ENCODE measurements around the gene APOL2. TPM values are rescaled to one million over a fixed set of nuclear protein-coding genes. Genes with fewer than 3 reads are reported as not detected.
A peak's percentile ranks its signal among the peaks of the same experiment; 100 is the strongest.
"Not testable (repeated sequence)": the region's sequence is repeated elsewhere in the genome, so short reads cannot be mapped to it uniquely, and the experiment has no call there.

The APOL2 gene
- total and polyA plus RNA-seq, 8 donors, result 29.0 to 63.0 (median 35.0) TPM

DNA sequence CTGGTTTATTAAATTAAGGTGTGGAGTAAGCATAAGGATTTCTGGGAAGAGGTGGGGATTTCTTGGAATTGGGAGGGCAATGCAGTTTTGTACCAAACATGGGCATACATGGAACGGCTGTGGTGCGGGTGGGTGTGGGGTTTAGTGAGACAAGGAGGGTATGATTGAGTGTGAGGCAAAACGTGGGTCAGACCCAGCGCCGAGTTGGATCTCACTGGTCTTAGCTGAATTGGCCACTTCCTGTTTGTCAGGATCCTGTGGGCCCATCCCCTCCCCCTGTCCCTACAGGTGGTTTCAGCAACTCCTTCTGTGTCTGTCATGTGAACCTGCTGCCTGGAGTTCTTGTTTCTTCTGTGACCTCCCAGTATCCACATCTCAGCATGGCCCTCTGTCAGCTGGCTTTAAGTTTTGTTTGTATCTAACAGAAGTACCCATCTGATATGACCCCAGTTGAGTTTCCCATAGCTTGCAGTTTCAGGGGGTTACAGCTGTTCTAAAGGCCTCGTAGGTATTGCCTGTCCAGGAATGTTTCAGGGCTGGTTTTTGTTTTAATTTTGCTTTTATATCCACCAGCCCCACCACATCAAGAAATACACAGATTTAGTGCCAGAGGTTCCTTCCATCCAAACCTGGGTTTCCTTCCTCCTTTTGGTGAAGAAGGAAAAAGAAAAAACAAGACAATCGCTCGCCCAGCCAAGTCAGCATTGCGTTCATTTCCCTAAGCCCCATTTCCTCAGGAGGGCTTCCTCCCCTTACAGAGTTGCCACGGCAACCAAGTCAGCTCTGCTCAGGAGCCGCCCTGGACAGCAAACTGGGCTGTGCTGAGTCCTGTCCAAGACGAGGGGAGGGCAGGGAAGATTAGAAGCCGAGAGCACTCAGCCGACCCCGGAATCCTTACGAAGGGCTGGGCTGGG is 19.6 kb upstream of the APOL2 start:
- DNase-seq (peak in 2 of 4 donors; percentile 34 to 81), ATAC-seq (peak; percentile 66)
- Histone ChIP-seq H3K4me1 (peaks cover 9 to 50% of the 10 kb centered on the region in 2 donors), H3K27me3 (no peaks in the 10 kb centered on the region), H3K36me3 (peaks cover 0 to 46% of the 10 kb centered on the region in 2 donors), H3K9me3 (no peaks in the 10 kb centered on the region), H3K4me3 (no peak overlapping the region), H3K27ac (peak overlapping the region; percentile 54 to 57)
- no peak for TF ChIP-seq CTCF (IDR thresholded peaks at IDR 0.05)
- intact Hi-C loops (cut with DNase I), result no loop called here

- no peak for ATAC-seq
- H3K9me3 ChIP-seq, result no peaks in the 10 kb centered on the region
- peaks cover 15 to 59% of the 10 kb centered on the region in 2 donors for H3K4me1 ChIP-seq
- no peak for DNase-seq
- peaks cover 0 to 37% of the 10 kb centered on the region in 2 donors for H3K36me3 ChIP-seq
- no peak for TF ChIP-seq CTCF (IDR thresholded peaks at IDR 0.05)
- H3K27me3 ChIP-seq, result no peaks in the 10 kb centered on the region
- H3K4me3 ChIP-seq, result no peak overlapping the region
- intact Hi-C loops (cut with DNase I), result no loop called here
- peak overlapping the region; percentile 54 to 57 for H3K27ac ChIP-seq
Observed at GRCh38 chr22:36257948-36258670, 18.8 kb upstream of the APOL2 start.

- Histone ChIP-seq H3K9me3 (no peaks in the 10 kb centered on the region), H3K4me1 (peaks cover 15 to 65% of the 10 kb centered on the region in 2 donors), H3K27ac (no peak overlapping the region), H3K4me3 (no peak overlapping the region), H3K36me3 (peaks cover 0 to 29% of the 10 kb centered on the region in 2 donors), H3K27me3 (no peaks in the 10 kb centered on the region)
- ATAC-seq (no peak), DNase-seq (no peak)
- no peak for TF ChIP-seq CTCF (IDR thresholded peaks at IDR 0.05)
- intact Hi-C loops (cut with DNase I), result no loop called here
Observed at GRCh38 chr22:36257308-36257707, 18.0 kb upstream of the APOL2 start.

DNA sequence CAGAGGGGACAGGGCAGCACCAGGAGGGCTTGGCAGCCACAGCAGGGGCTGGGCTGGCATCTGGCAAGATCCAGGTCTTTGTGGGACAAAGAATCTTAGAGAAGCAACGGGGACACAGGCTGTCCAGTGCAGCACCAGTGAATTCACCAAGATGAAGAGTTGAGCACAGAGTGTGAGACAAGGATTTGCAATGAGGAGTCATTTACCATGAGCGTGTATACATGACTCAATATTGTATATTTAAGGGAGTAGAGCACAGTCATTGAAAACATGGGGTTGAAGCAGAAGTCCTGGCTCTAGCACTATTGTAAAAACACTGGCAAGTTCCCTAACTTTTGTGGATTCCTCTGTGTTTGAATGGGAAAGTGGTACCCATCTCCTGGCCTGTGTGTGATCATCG is 17.2 kb upstream of the APOL2 start:
- no peaks in the 10 kb centered on the region for H3K27me3 ChIP-seq
- peak overlapping the region in 1 of 2 donors; percentile 45 for H3K27ac ChIP-seq
- no peaks in the 10 kb centered on the region for H3K9me3 ChIP-seq
- DNase-seq (no peak), ATAC-seq (no peak)
- peaks cover 0 to 21% of the 10 kb centered on the region in 2 donors for H3K36me3 ChIP-seq
- peaks cover 15 to 70% of the 10 kb centered on the region in 2 donors for H3K4me1 ChIP-seq
- intact Hi-C loops (cut with DNase I), result no loop called here
- H3K4me3 ChIP-seq, result no peak overlapping the region
- no peak for TF ChIP-seq CTCF (IDR thresholded peaks at IDR 0.05)

- ATAC-seq; H3K27me3 ChIP-seq; intact Hi-C loops (cut with DNase I); DNase-seq; H3K9me3 ChIP-seq: not testable (repeated sequence)
- H3K27ac ChIP-seq, result peak overlapping the region; percentile 82 to 85
- peak overlapping the region in 1 of 2 donors; percentile 72 for H3K4me3 ChIP-seq
- peaks cover 15 to 70% of the 10 kb centered on the region in 2 donors for H3K4me1 ChIP-seq
- H3K36me3 ChIP-seq, result peaks cover 0 to 13% of the 10 kb centered on the region in 2 donors
Observed at GRCh38 chr22:36255572-36255971, 16.2 kb upstream of the APOL2 start.

All from left lung (tissue), 10 donors.